Measurements from ENCODE around the gene FAM120A. TPM values are rescaled to one million over a fixed set of nuclear protein-coding genes. Genes with fewer than 3 reads are reported as not detected.

The FAM120A gene
- 85.7 TPM for total RNA-seq

GRCh38 chr9:93450945-93451815 lies at the start of gene FAM120A:
Gene FAM120A, plus strand, starts transcription at chr9:93451685. Its CDS starts 231 bp downstream, at chr9:93451916.

GRCh38 chr9:93453047-93453914 lies 1.8 kb downstream of the FAM120A start, which contains the start of gene FAM120AOS:
Gene FAM120AOS, minus strand, starts transcription at chr9:93453581. Its CDS starts 872 bp downstream, at chr9:93452709.

GRCh38 chr9:93576258-93577077 lies 125.0 kb downstream of the FAM120A start, which contains the start of gene PHF2:
Gene PHF2, plus strand, starts transcription at chr9:93576584. Its CDS starts 190 bp downstream, at chr9:93576774.

Other genes starting within 250 kb of the FAM120A start
- gene FAM120AOS, start 1.9 kb downstream of the FAM120A start, total RNA-seq: 41.9 TPM
- 46.2 TPM for gene PHF2, start 124.9 kb downstream of the FAM120A start, total RNA-seq